ENCODE measurements around the gene WIPI1. TPM values are rescaled to one million over a fixed set of nuclear protein-coding genes. Genes with fewer than 3 reads are reported as not detected.

The WIPI1 gene
- total and polyA plus RNA-seq, 9 of the 15 experiments (the other 6 are each of a cell fraction or from before 2014, with no cell fraction given), result 3.7 to 23.5 (median 11.8) TPM

- ChIA-PET POLR2A (interaction anchor here (1.0 kb wide), 1 partner anchor 23 kb away, joined by 3 read pairs; no protein-coding TSS in a partner anchor), CTCF (ENCODE audit: low intra/inter-chr PET ratio) (interaction anchor here (0.5 to 0.9 kb wide), 2 partner anchors 10 to 167 kb away, joined by 3 read pairs; no protein-coding TSS in a partner anchor)
- intact Hi-C loops (cut with micrococcal nuclease), result loop anchor here (10.0 kb wide), 1 partner anchor 168 kb away; no protein-coding TSS in a partner anchor
- Histone ChIP-seq H3K9me1 (ENCODE audit: control insufficient read depth, insufficient read depth, low read length) (no peaks in the 10 kb centered on the region), H3K79me2 (ENCODE audit: control insufficient read depth, insufficient read depth, low read length) (no peaks in the 10 kb centered on the region), H3K36me3 (ENCODE audit: control insufficient read depth, insufficient read depth, low read length) (peaks cover 2% of the 10 kb centered on the region; the same call in 1 of the 3 replicates), H4K20me1 (replicated peaks; ENCODE audit: control insufficient read depth, insufficient read depth, low read length) (no peaks in the 10 kb centered on the region; the same call in 1 of the 2 replicates), H3K27ac (ENCODE audit: extremely low read depth, low read depth, low read length) (no peak overlapping the region), H3K4me2 (ENCODE audit: insufficient read depth, low read length) (no peak overlapping the region), H3K9me3 (replicated peaks; ENCODE audit: control insufficient read depth, insufficient read depth, low read depth, low read length) (no peaks in the 10 kb centered on the region), H3K4me1 (replicated peaks in 1 of 2; ENCODE audit: control insufficient read depth in 2 of 2, insufficient read depth in 2 of 2, low read length in 2 of 2) (peaks cover 11 to 16% of the 10 kb centered on the region in 2 experiments; a peak in 4 of 5 replicates), H3K4me3 (no peak overlapping the region), H2AFZ (ENCODE audit: low read depth, low read length) (no peak overlapping the region), H3K9ac (ENCODE audit: insufficient read depth in 1 of 2, low read depth in 2 of 2, low read length in 2 of 2) (no peak overlapping the region), H3K27me3 (ENCODE audit: control insufficient read depth in 2 of 2, insufficient read depth in 2 of 2, low read length in 2 of 2) (no peaks in the 10 kb centered on the region)
- no peak for ATAC-seq
- DNase-seq (ENCODE audit: extremely low read depth in 1 of 4, low spot score in 3 of 4), result no peak
- TF ChIP-seq UBTF (IDR thresholded peaks at IDR 0.05; ENCODE audit: borderline replicate concordance in 1 of 2, low read depth in 2 of 2, low read length in 2 of 2) (no peak), SMARCA5 (IDR thresholded peaks at IDR 0.05) (no peak), ILF3 (IDR thresholded peaks at IDR 0.05; ENCODE audit: borderline replicate concordance) (no peak), NR3C1 (CRISPR knock-in tag; IDR thresholded peaks at IDR 0.05) (no peak), ZNF146 (CRISPR knock-in tag; IDR thresholded peaks at IDR 0.05; ENCODE audit: unreplicated experiment) (no peak), BRD9 (IDR thresholded peaks at IDR 0.05; ENCODE audit: low read depth, partially characterized antibody) (no peak), SMARCC2 (IDR thresholded peaks at IDR 0.05; ENCODE audit: low read depth) (no peak), SAFB (IDR thresholded peaks at IDR 0.05; ENCODE audit: borderline replicate concordance, low read depth, low read length) (no peak), ZNF280B (CRISPR knock-in tag; IDR thresholded peaks at IDR 0.05) (no peak), ZNF253 (CRISPR knock-in tag; conservative IDR thresholded peaks at IDR 0.05) (no peak), FOXJ3 (CRISPR knock-in tag; IDR thresholded peaks at IDR 0.05) (no peak), MCM5 (IDR thresholded peaks at IDR 0.05; ENCODE audit: low read depth) (no peak), ZNF347 (CRISPR knock-in tag; IDR thresholded peaks at IDR 0.05; ENCODE audit: low read depth) (no peak), MAFF (IDR thresholded peaks at IDR 0.05; ENCODE audit: low read length) (no peak), CTCFL (IDR thresholded peaks at IDR 0.05; ENCODE audit: borderline replicate concordance, insufficient read depth, low read depth, low read length, poor library complexity, severe bottlenecking) (no peak), KDM4B (IDR thresholded peaks at IDR 0.05; ENCODE audit: borderline replicate concordance in 2 of 2, low read depth in 1 of 2) (no peak)
- FAIRE-seq, result no peak
- in situ Hi-C loops (cut with MboI), result no loop called here
- 71% methylated on average over 9 of the region's 9 CpGs for WGBS (ENCODE audit: insufficient coverage, low coverage, missing lambda C conversion rate)
- no TSS peak for BruUV-seq (replicated peaks)
Measured at GRCh38 chr17:68433211-68433610, 24.1 kb downstream of the WIPI1 start.

All from K562 (cell line).